ENCODE measurements around the gene HYLS1. TPM values are rescaled to one million over a fixed set of nuclear protein-coding genes. Genes with fewer than 3 reads are reported as not detected.
A peak's percentile ranks its signal among the peaks of the same experiment; 100 is the strongest.

Gene HYLS1
- total and polyA plus RNA-seq, 2 donors (not counting 1 experiment from before 2014, with no cell fraction given): 6.3 to 6.8 TPM

DNA sequence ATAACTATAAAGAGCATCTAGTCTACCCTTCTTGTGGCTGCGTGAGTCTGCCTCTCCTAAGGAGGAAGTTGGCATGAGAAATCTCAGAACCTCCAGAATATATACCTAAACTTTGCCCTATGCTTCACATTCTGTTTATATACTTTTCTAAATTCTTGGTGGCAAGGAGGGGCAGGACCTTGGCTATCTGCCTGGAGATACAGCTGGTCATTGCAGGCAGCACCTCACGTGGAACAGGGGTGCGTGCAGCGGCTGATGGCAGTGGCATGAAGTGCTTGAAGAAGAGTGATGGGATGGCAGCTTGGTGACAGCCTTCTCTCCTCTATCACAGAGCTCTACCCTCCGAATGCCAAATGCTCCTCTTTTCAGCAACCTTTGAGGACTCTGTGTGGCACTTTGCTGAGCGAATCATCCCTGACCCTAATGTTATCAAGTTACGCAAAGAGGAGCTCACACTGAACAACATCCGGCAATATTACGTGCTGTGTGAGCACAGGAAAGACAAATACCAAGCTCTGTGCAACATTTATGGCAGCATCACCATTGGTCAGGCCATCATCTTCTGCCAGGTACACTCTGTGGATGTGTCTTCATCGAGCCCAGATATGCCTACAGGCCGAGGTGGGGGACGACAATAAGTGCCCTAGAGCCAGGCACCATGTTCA is 29.3 kb downstream of the HYLS1 start:
- H3K36me3 ChIP-seq (ENCODE audit: control insufficient read depth, insufficient read depth, low read length): no peaks in the 10 kb centered on the region
- H3K4me3 ChIP-seq (replicated peaks in 1 of 4; ENCODE audit: control extremely low read depth in 1 of 4, insufficient read depth in 1 of 4, low read depth in 3 of 4, low read length in 4 of 4): no peak overlapping the region
- H3K9ac ChIP-seq (ENCODE audit: insufficient read depth, low read length): no peak overlapping the region
- TF ChIP-seq CTCF (conservative IDR thresholded peaks at IDR 0.05 in 1 of 2, IDR thresholded peaks at IDR 0.05 in 1 of 2; ENCODE audit: low read depth in 1 of 2, low read length in 2 of 2): no peak
- peak; percentile 22 for TF ChIP-seq EZH2 (IDR thresholded peaks at IDR 0.05; ENCODE audit: low read length, missing control alignments)
- no peaks in the 10 kb centered on the region for H3K79me2 ChIP-seq (ENCODE audit: control insufficient read depth, insufficient read depth, low read length)
- no peak overlapping the region for H2AFZ ChIP-seq (ENCODE audit: low read length)
- no peaks in the 10 kb centered on the region for H3K4me1 ChIP-seq (ENCODE audit: control insufficient read depth, extremely low read depth, insufficient read depth, low read length)
- H3K27ac ChIP-seq (ENCODE audit: insufficient read depth, low read length): no peak overlapping the region
- no peak for DNase-seq (ENCODE audit: low read depth in 2 of 2)
- no peaks in the 10 kb centered on the region for H3K9me3 ChIP-seq (ENCODE audit: control insufficient read depth, insufficient read depth, low read depth, low read length)
- peaks cover 19% of the 10 kb centered on the region for H3K27me3 ChIP-seq (ENCODE audit: control insufficient read depth, insufficient read depth, low read length)
- no peak overlapping the region for H3K4me2 ChIP-seq (ENCODE audit: extremely low read depth, insufficient read depth, low read length)
- no peaks in the 10 kb centered on the region for H4K20me1 ChIP-seq (ENCODE audit: control insufficient read depth, extremely low read depth, insufficient read depth, low read length)

DNA sequence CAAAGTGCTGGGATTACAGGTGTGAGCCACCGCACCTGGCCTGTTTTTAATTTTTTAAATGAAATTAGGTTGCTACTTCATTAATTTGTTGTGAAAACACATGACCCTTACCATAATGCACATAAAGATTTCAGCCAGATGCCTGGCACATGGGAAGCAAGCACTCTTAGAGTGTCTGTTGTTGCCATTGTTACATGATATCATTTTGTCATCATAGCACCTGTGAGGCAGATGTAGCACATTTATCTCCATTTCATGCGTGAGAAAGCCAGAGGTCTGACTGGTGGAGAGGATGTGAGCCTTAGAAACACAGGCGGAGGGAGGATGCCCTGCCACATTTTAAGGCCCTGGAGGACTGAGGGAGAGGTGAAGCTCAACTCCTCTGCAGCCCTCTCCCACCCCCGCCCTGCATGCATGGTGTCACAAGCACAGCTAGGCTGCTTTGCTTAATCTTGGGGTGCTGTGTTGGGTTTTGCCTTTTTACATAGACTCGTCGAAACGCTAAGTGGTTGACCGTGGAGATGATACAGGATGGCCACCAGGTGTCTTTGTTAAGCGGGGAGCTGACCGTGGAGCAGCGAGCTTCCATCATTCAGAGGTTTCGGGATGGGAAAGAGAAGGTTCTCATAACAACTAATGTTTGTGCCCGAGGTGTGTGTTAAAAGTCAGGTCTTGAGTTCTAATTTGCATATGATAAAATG is 30.8 kb downstream of the HYLS1 start:
- Histone ChIP-seq H2AFZ (ENCODE audit: low read length) (no peak overlapping the region), H3K27me3 (ENCODE audit: control insufficient read depth, insufficient read depth, low read length) (peaks cover 19% of the 10 kb centered on the region), H3K79me2 (ENCODE audit: control insufficient read depth, insufficient read depth, low read length) (no peaks in the 10 kb centered on the region), H3K36me3 (ENCODE audit: control insufficient read depth, insufficient read depth, low read length) (no peaks in the 10 kb centered on the region), H3K4me2 (ENCODE audit: extremely low read depth, insufficient read depth, low read length) (no peak overlapping the region), H3K4me1 (ENCODE audit: control insufficient read depth, extremely low read depth, insufficient read depth, low read length) (no peaks in the 10 kb centered on the region), H3K9ac (ENCODE audit: insufficient read depth, low read length) (no peak overlapping the region), H3K27ac (ENCODE audit: insufficient read depth, low read length) (no peak overlapping the region), H3K4me3 (replicated peaks in 1 of 4; ENCODE audit: control extremely low read depth in 1 of 4, insufficient read depth in 1 of 4, low read depth in 3 of 4, low read length in 4 of 4) (no peak overlapping the region), H3K9me3 (ENCODE audit: control insufficient read depth, insufficient read depth, low read depth, low read length) (no peaks in the 10 kb centered on the region), H4K20me1 (ENCODE audit: control insufficient read depth, extremely low read depth, insufficient read depth, low read length) (no peaks in the 10 kb centered on the region)
- TF ChIP-seq EZH2 (IDR thresholded peaks at IDR 0.05; ENCODE audit: low read length, missing control alignments) (no peak), CTCF (conservative IDR thresholded peaks at IDR 0.05 in 1 of 2, IDR thresholded peaks at IDR 0.05 in 1 of 2; ENCODE audit: low read depth in 1 of 2, low read length in 2 of 2) (no peak)
- no peak for DNase-seq (ENCODE audit: low read depth in 2 of 2)

DNA sequence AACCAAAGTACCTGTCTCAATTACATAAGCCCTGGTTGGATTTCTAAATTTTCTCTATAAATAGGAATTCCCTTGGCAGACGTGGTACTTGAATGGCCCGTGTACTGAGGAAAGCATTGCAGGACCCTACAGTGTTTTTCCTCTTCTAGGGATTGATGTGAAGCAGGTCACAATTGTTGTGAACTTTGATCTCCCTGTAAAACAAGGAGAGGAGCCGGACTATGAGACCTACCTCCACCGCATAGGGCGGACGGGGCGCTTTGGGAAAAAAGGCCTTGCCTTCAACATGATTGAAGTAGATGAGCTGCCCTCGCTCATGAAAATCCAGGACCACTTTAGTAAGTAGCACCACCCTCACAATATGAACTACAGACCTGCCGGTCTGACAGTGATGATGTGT is 33.6 kb downstream of the HYLS1 start:
- DNase-seq (ENCODE audit: low read depth in 2 of 2): no peak

More for the DNA sequence above, 33.6 kb downstream of the HYLS1 start:
- Histone ChIP-seq H3K27ac (ENCODE audit: insufficient read depth, low read length) (no peak overlapping the region), H3K4me1 (ENCODE audit: control insufficient read depth, extremely low read depth, insufficient read depth, low read length) (no peaks in the 10 kb centered on the region), H3K79me2 (ENCODE audit: control insufficient read depth, insufficient read depth, low read length) (no peaks in the 10 kb centered on the region), H3K27me3 (ENCODE audit: control insufficient read depth, insufficient read depth, low read length) (peaks cover 14% of the 10 kb centered on the region), H3K9me3 (ENCODE audit: control insufficient read depth, insufficient read depth, low read depth, low read length) (no peaks in the 10 kb centered on the region), H2AFZ (ENCODE audit: low read length) (no peak overlapping the region), H3K36me3 (ENCODE audit: control insufficient read depth, insufficient read depth, low read length) (no peaks in the 10 kb centered on the region), H4K20me1 (ENCODE audit: control insufficient read depth, extremely low read depth, insufficient read depth, low read length) (no peaks in the 10 kb centered on the region), H3K4me3 (replicated peaks in 1 of 4; ENCODE audit: control extremely low read depth in 1 of 4, insufficient read depth in 1 of 4, low read depth in 3 of 4, low read length in 4 of 4) (no peak overlapping the region), H3K4me2 (ENCODE audit: extremely low read depth, insufficient read depth, low read length) (no peak overlapping the region), H3K9ac (ENCODE audit: insufficient read depth, low read length) (no peak overlapping the region)
- TF ChIP-seq EZH2 (IDR thresholded peaks at IDR 0.05; ENCODE audit: low read length, missing control alignments) (no peak), CTCF (conservative IDR thresholded peaks at IDR 0.05 in 1 of 2, IDR thresholded peaks at IDR 0.05 in 1 of 2; ENCODE audit: low read depth in 1 of 2, low read length in 2 of 2) (no peak)
